ENCODE data around the gene REEP5. TPM values are rescaled to one million over a fixed set of nuclear protein-coding genes. Genes with fewer than 3 reads are reported as not detected.
"Not testable (repeated sequence)": the region's sequence is repeated elsewhere in the genome, so short reads cannot be mapped to it uniquely, and the experiment has no call there.

Gene REEP5
- total RNA-seq, 1 experiment from 2014 or later, result 49.6 TPM

DNA sequence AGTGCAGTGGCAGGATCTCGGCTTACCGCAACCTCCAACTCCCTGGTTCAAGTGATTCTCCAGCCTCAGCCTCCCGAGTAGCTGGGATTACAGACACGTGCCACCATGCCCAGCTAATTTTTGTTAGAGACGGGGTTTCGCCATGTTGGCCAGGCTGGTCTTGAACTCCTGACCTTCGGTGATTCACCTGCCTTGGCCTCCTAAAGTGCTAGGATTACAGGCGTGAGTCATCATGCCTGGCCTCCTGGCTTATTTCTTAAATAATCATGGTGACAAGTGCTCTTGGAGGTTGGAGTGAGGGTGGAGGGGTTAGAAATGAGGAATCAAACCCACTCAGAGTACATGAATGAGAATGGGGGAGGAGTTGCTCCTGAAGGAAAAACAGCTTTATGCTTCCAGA, 37.8 kb upstream of the REEP5 start:
- H3K9me3 Mint-ChIP-seq; H3K36me3 Mint-ChIP-seq; POLR2A ChIA-PET; CTCF ChIA-PET; DNase-seq (ENCODE audit: low spot score); H3K27me3 Mint-ChIP-seq (ENCODE audit: low read depth); H3K4me3 Mint-ChIP-seq; ATAC-seq; H3K27ac Mint-ChIP-seq: not testable (repeated sequence)
- peaks cover 24% of the 10 kb centered on the region for H3K4me1 Mint-ChIP-seq
- peak; percentile 26; the same call in 1 of the 2 replicates for TF ChIP-seq GABPB1 (CRISPR knock-in tag; IDR thresholded peaks at IDR 0.05)

DNA sequence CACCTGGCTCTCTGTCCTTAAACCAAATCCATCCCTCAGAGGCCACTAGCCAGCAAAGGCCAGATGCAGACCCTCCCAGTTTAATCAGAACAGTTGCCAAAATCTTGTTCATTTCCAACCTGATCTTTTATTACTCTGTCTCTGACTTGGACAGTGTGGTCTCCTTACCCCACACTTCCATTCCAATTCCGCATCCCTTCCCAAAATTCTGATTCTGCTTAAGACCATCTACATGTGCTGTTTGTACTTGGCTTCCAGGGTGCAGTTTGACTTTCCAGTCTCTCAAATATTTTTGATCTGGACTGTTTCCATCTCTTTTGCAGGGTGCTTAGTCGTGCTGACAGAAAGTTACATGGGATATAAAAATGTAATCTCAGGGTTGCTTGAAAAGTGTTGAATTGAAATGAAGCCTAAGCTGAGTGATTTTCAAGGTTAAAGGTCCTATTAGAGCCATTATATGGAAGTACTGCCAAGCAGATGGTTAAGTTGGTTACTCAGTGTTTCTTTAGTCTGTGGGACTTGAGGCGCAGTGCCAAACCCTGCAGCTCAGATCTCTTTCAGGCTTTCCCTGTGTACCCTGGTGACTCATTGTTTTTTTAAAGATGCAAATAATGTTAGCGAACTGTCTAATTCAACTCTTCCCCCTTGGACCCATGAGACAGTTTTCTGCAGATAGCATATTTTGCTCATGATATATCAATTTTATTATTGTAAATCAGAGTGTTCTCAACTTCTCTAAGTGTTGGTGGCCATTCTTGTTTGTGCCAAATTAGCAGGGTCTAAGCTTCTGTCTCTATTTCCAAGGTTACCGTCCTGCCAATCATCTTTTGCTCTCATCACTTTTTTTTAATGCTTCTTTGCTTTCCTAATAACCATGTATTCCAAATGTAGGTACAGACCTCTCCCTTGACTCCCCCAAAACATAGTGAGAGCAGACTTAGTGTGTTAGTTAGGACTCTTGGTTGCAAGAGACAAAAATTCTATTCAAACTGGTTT, 36.4 kb upstream of the REEP5 start:
- ATAC-seq (no peak), DNase-seq (ENCODE audit: low spot score) (no peak)
- ChIA-PET CTCF (no interaction called here), POLR2A (no interaction called here)
- Mint-ChIP-seq H3K4me1 (peaks cover 24% of the 10 kb centered on the region), H3K27me3 (ENCODE audit: low read depth) (no peaks in the 10 kb centered on the region; the same call in 1 of the 2 replicates), H3K27ac (no peak overlapping the region), H3K4me3 (no peak overlapping the region), H3K9me3 (peaks cover 12% of the 10 kb centered on the region), H3K36me3 (peaks cover 8% of the 10 kb centered on the region)
- TF ChIP-seq CREB1 (CRISPR knock-in tag; IDR thresholded peaks at IDR 0.05), result no peak
- TF ChIP-seq OVOL2 (CRISPR knock-in tag; IDR thresholded peaks at IDR 0.05; ENCODE audit: borderline replicate concordance), result no peak
- TF ChIP-seq ZNF138 (CRISPR knock-in tag; conservative IDR thresholded peaks at IDR 0.05), result no peak
- TF ChIP-seq ESRRA (CRISPR knock-in tag; IDR thresholded peaks at IDR 0.05; ENCODE audit: borderline replicate concordance), result no peak
- TF ChIP-seq NR2C2 (CRISPR knock-in tag; IDR thresholded peaks at IDR 0.05), result no peak
- TF ChIP-seq MXD4 (CRISPR knock-in tag; IDR thresholded peaks at IDR 0.05; ENCODE audit: borderline replicate concordance), result no peak
- TF ChIP-seq, protein P1, sequence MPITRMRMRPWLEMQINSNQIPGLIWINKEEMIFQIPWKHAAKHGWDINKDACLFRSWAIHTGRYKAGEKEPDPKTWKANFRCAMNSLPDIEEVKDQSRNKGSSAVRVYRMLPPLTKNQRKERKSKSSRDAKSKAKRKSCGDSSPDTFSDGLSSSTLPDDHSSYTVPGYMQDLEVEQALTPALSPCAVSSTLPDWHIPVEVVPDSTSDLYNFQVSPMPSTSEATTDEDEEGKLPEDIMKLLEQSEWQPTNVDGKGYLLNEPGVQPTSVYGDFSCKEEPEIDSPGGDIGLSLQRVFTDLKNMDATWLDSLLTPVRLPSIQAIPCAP (CRISPR knock-in tag; IDR thresholded peaks at IDR 0.05), result no peak
- TF ChIP-seq FOXP1 (CRISPR knock-in tag; IDR thresholded peaks at IDR 0.05; ENCODE audit: borderline replicate concordance), result no peak
- no peak for TF ChIP-seq CREM (CRISPR knock-in tag; IDR thresholded peaks at IDR 0.05)
- TF ChIP-seq, protein P2, sequence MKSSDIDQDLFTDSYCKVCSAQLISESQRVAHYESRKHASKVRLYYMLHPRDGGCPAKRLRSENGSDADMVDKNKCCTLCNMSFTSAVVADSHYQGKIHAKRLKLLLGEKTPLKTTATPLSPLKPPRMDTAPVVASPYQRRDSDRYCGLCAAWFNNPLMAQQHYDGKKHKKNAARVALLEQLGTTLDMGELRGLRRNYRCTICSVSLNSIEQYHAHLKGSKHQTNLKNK (CRISPR knock-in tag; IDR thresholded peaks at IDR 0.05), result no peak
- no peak for TF ChIP-seq FOXJ3 (CRISPR knock-in tag; IDR thresholded peaks at IDR 0.05; ENCODE audit: borderline replicate concordance)
- no peak for TF ChIP-seq NFATC4 (CRISPR knock-in tag; IDR thresholded peaks at IDR 0.05)
- TF ChIP-seq, protein P3, sequence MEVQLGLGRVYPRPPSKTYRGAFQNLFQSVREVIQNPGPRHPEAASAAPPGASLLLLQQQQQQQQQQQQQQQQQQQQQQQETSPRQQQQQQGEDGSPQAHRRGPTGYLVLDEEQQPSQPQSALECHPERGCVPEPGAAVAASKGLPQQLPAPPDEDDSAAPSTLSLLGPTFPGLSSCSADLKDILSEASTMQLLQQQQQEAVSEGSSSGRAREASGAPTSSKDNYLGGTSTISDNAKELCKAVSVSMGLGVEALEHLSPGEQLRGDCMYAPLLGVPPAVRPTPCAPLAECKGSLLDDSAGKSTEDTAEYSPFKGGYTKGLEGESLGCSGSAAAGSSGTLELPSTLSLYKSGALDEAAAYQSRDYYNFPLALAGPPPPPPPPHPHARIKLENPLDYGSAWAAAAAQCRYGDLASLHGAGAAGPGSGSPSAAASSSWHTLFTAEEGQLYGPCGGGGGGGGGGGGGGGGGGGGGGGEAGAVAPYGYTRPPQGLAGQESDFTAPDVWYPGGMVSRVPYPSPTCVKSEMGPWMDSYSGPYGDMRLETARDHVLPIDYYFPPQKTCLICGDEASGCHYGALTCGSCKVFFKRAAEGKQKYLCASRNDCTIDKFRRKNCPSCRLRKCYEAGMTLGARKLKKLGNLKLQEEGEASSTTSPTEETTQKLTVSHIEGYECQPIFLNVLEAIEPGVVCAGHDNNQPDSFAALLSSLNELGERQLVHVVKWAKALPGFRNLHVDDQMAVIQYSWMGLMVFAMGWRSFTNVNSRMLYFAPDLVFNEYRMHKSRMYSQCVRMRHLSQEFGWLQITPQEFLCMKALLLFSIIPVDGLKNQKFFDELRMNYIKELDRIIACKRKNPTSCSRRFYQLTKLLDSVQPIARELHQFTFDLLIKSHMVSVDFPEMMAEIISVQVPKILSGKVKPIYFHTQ (CRISPR knock-in tag; IDR thresholded peaks at IDR 0.05), result no peak
- TF ChIP-seq ZNF396 (CRISPR knock-in tag; IDR thresholded peaks at IDR 0.05; ENCODE audit: borderline replicate concordance), result no peak
- TF ChIP-seq GABPB1 (CRISPR knock-in tag; IDR thresholded peaks at IDR 0.05), result no peak

DNA sequence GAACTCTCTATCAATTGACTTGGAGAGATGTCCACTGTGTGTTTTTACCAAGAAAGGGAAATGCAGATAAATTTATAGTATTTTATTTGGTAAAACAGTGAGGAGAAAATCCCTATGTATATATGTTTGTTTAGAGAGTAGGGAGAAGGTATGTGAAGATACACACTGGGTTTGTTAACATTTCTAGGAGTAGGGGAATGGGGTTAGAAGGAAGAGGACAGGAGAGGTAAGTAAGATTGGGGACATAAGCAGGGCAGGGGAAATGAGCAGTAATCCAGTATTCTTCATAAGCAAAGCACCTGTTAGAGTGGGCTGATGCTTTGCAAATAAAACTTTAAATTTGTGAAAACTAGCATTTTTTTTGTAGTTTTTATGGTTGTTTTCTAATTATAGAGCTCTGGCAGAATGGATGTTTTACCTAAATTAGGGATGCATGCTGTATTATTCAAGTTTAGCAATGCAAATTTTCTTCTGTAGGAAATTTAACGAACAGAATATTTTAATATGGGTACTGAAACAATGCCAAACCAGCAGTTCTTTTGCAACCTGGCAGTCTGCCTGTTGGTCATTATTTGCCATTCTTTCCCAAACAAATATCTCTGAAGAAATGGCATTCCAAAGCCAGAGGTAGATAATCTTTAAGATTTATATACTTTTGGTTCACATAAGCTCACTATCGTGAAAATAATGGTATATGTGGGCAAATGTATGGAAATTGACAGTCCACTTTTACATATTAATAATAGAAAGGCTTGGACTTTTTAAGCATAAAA, 35.2 kb upstream of the REEP5 start:
- DNase-seq (ENCODE audit: low spot score) (no peak), ATAC-seq (no peak)
- H3K27ac Mint-ChIP-seq, result no peak overlapping the region
- POLR2A ChIA-PET, result no interaction called here
- CTCF ChIA-PET, result no interaction called here
- H3K9me3 Mint-ChIP-seq, result peaks cover 22% of the 10 kb centered on the region
- H3K27me3 Mint-ChIP-seq (ENCODE audit: low read depth), result no peaks in the 10 kb centered on the region; the same call in 1 of the 2 replicates
- H3K4me1 Mint-ChIP-seq, result peaks cover 24% of the 10 kb centered on the region
- peaks cover 16% of the 10 kb centered on the region for H3K36me3 Mint-ChIP-seq
- H3K4me3 Mint-ChIP-seq, result no peak overlapping the region
- TF ChIP-seq, protein P4, sequence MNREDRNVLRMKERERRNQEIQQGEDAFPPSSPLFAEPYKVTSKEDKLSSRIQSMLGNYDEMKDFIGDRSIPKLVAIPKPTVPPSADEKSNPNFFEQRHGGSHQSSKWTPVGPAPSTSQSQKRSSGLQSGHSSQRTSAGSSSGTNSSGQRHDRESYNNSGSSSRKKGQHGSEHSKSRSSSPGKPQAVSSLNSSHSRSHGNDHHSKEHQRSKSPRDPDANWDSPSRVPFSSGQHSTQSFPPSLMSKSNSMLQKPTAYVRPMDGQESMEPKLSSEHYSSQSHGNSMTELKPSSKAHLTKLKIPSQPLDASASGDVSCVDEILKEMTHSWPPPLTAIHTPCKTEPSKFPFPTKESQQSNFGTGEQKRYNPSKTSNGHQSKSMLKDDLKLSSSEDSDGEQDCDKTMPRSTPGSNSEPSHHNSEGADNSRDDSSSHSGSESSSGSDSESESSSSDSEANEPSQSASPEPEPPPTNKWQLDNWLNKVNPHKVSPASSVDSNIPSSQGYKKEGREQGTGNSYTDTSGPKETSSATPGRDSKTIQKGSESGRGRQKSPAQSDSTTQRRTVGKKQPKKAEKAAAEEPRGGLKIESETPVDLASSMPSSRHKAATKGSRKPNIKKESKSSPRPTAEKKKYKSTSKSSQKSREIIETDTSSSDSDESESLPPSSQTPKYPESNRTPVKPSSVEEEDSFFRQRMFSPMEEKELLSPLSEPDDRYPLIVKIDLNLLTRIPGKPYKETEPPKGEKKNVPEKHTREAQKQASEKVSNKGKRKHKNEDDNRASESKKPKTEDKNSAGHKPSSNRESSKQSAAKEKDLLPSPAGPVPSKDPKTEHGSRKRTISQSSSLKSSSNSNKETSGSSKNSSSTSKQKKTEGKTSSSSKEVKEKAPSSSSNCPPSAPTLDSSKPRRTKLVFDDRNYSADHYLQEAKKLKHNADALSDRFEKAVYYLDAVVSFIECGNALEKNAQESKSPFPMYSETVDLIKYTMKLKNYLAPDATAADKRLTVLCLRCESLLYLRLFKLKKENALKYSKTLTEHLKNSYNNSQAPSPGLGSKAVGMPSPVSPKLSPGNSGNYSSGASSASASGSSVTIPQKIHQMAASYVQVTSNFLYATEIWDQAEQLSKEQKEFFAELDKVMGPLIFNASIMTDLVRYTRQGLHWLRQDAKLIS (CRISPR knock-in tag; IDR thresholded peaks at IDR 0.05; ENCODE audit: borderline replicate concordance), result no peak
- no peak for TF ChIP-seq SMAD4 (CRISPR knock-in tag; IDR thresholded peaks at IDR 0.05)
- TF ChIP-seq, protein P5, sequence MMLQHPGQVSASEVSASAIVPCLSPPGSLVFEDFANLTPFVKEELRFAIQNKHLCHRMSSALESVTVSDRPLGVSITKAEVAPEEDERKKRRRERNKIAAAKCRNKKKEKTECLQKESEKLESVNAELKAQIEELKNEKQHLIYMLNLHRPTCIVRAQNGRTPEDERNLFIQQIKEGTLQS (CRISPR knock-in tag; conservative IDR thresholded peaks at IDR 0.05), result no peak
- no peak for TF ChIP-seq SOX15 (CRISPR knock-in tag; IDR thresholded peaks at IDR 0.05)
- no peak for TF ChIP-seq NR3C1 (CRISPR knock-in tag; conservative IDR thresholded peaks at IDR 0.05; ENCODE audit: low read depth)
- TF ChIP-seq TEAD4 (CRISPR knock-in tag; IDR thresholded peaks at IDR 0.05), result no peak

Measured in WTC11 (cell line).